ENCODE results near the gene MBD3L3. TPM values are rescaled to one million over a fixed set of nuclear protein-coding genes. Genes with fewer than 3 reads are reported as not detected.
"Not testable (repeated sequence)": the region's sequence is repeated elsewhere in the genome, so short reads cannot be mapped to it uniquely, and the experiment has no call there.

The MBD3L3 gene
- total and polyA plus RNA-seq, 2 experiments from 2014 or later = not detected

GRCh38 chr19:7067716-7068115 is 9.2 kb upstream of the MBD3L3 start (continued):
- TF ChIP-seq CTCF (conservative IDR thresholded peaks at IDR 0.05; ENCODE audit: low read depth in 2 of 2) (no peak), EZH2 (IDR thresholded peaks at IDR 0.05; ENCODE audit: low read depth, unreplicated experiment) (no peak), ETS1 (IDR thresholded peaks at IDR 0.05) (no peak), CREB1 (CRISPR knock-in tag; IDR thresholded peaks at IDR 0.05; ENCODE audit: low read depth) (no peak), ZNF114 (CRISPR knock-in tag; IDR thresholded peaks at IDR 0.05) (no peak)

- not testable (repeated sequence) for H3K4me3 Mint-ChIP-seq; ATAC-seq; H4K20me1 ChIP-seq (replicated peaks; ENCODE audit: insufficient read depth); H3F3A ChIP-seq (replicated peaks; ENCODE audit: low read depth); H3K27ac Mint-ChIP-seq; H2AFZ ChIP-seq; H3K27me3 ChIP-seq (ENCODE audit: insufficient read depth); H3K4me2 ChIP-seq; H3K36me3 ChIP-seq (ENCODE audit: insufficient read depth); H3K4me3 ChIP-seq; H3K4me1 Mint-ChIP-seq; H3K9me2 ChIP-seq (ENCODE audit: insufficient read depth); H3K27ac ChIP-seq (ENCODE audit: low read depth); H3K4me1 ChIP-seq (ENCODE audit: insufficient read depth)
- peaks cover 25% of the 10 kb centered on the region for H3K36me3 Mint-ChIP-seq (ENCODE audit: low read depth)
- peaks cover 12% of the 10 kb centered on the region; the same call in 1 of the 2 replicates for H3K79me2 ChIP-seq (replicated peaks; ENCODE audit: insufficient read depth)
- H3K9me3 Mint-ChIP-seq = peaks cover 44% of the 10 kb centered on the region
- peak; percentile 31 to 59; a peak in 3 of 4 replicates for TF ChIP-seq CTCF (conservative IDR thresholded peaks at IDR 0.05; ENCODE audit: low read depth in 2 of 2)
- H3K27me3 Mint-ChIP-seq (ENCODE audit: insufficient read depth, low read depth, poor library complexity) = peaks cover 10% of the 10 kb centered on the region
- DNase-seq (ENCODE audit: low spot score) = peak; percentile 77
Observed at GRCh38 chr19:7067122-7067521, 8.6 kb upstream of the MBD3L3 start.

- ATAC-seq (no peak), DNase-seq (ENCODE audit: low spot score) (no peak)
- H3K27me3 Mint-ChIP-seq (ENCODE audit: insufficient read depth, low read depth, poor library complexity) = peaks cover 7% of the 10 kb centered on the region
- no peaks in the 10 kb centered on the region for H3K27me3 ChIP-seq (ENCODE audit: insufficient read depth)
- H3K9me3 Mint-ChIP-seq = peaks cover 39% of the 10 kb centered on the region
- no peak overlapping the region for H3K4me3 ChIP-seq
- H2AFZ ChIP-seq = no peak overlapping the region
- no peak overlapping the region for H3K27ac Mint-ChIP-seq
- no peak overlapping the region for H3K27ac ChIP-seq (ENCODE audit: low read depth)
- no peaks in the 10 kb centered on the region; the same call in 1 of the 2 replicates for H3F3A ChIP-seq (replicated peaks; ENCODE audit: low read depth)
- H3K36me3 Mint-ChIP-seq (ENCODE audit: low read depth) = peaks cover 6% of the 10 kb centered on the region
- H3K4me1 Mint-ChIP-seq = no peaks in the 10 kb centered on the region; the same call in 2 of the 3 replicates
- no peaks in the 10 kb centered on the region for H3K79me2 ChIP-seq (replicated peaks; ENCODE audit: insufficient read depth)
- H4K20me1 ChIP-seq (replicated peaks; ENCODE audit: insufficient read depth) = no peaks in the 10 kb centered on the region
- no peaks in the 10 kb centered on the region for H3K36me3 ChIP-seq (ENCODE audit: insufficient read depth)
- H3K9me2 ChIP-seq (ENCODE audit: insufficient read depth) = no peaks in the 10 kb centered on the region
- H3K4me1 ChIP-seq (ENCODE audit: insufficient read depth) = no peaks in the 10 kb centered on the region
- no peak overlapping the region for H3K4me3 Mint-ChIP-seq
- no peak overlapping the region for H3K4me2 ChIP-seq
- TF ChIP-seq EZH2phosphoT487 (IDR thresholded peaks at IDR 0.05; ENCODE audit: unreplicated experiment) (no peak), STAT1 (IDR thresholded peaks at IDR 0.05; ENCODE audit: unreplicated experiment) (no peak), EZH2 (IDR thresholded peaks at IDR 0.05; ENCODE audit: low read depth, unreplicated experiment) (no peak), CREB1 (CRISPR knock-in tag; IDR thresholded peaks at IDR 0.05; ENCODE audit: low read depth) (no peak), ZNF114 (CRISPR knock-in tag; IDR thresholded peaks at IDR 0.05) (no peak), POLR2AphosphoS5 (IDR thresholded peaks at IDR 0.05; ENCODE audit: low read depth) (no peak), REST (IDR thresholded peaks at IDR 0.05; ENCODE audit: unreplicated experiment) (no peak), JUNB (IDR thresholded peaks at IDR 0.05; ENCODE audit: unreplicated experiment) (no peak), CTCF (conservative IDR thresholded peaks at IDR 0.05; ENCODE audit: low read depth in 2 of 2) (no peak)
Observed at GRCh38 chr19:7063764-7064418, 5.4 kb upstream of the MBD3L3 start.
